GM21529 (cell line): ENCODE results near the gene FGFR3.

Source experiments
- ATAC-seq: cut with Tn5 transposase; IDR thresholded peaks from one replicate; pipeline ENCODE4 v1.9.1; 2021; ENCODE audit not compliant: unreplicated experiment

Gene FGFR3

DNA sequence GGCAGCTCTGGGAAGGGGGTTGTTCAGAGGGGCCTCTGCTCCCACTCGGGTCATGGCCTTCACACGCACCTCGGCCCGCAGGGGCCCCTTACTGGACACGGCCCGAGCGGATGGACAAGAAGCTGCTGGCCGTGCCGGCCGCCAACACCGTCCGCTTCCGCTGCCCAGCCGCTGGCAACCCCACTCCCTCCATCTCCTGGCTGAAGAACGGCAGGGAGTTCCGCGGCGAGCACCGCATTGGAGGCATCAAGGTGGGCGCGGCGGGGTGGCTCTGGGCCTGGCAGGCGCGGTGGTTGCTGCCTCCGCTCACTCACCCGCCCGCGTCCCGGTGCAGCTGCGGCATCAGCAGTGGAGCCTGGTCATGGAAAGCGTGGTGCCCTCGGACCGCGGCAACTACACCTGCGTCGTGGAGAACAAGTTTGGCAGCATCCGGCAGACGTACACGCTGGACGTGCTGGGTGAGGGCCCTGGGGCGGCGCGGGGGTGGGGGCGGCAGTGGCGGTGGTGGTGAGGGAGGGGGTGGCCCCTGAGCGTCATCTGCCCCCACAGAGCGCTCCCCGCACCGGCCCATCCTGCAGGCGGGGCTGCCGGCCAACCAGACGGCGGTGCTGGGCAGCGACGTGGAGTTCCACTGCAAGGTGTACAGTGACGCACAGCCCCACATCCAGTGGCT is 8.3 kb downstream of the FGFR3 start:
- ATAC-seq: no peak

DNA sequence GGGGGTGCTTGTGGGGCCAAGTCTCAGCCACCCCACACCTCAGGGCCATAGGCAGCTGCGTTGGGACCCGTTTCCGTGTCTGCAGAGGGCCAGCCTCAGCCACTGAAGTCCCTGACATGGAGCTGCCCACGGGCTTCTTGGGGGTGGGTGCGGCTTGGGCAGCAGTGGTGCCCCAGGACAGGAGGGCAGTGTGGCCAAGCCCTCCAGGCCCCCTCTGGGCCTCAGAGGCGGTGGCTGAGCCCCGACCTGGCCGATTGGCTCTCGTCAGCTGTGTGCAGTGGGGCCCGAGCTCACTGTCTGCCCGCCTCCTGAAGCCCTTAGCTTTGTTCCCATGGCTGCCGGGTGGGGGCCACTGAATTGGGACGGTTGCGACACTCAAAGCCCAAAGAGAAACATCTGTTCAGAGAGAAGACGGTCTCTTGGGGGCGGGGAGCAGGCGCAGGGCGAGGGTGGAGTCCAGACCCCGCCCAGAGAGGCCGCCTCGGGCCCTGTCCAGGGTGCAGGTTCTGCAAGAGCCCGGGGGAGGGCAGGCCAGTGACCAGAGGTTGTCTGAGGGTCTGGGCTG is 9.1 kb downstream of the FGFR3 start:
- no peak for ATAC-seq

DNA sequence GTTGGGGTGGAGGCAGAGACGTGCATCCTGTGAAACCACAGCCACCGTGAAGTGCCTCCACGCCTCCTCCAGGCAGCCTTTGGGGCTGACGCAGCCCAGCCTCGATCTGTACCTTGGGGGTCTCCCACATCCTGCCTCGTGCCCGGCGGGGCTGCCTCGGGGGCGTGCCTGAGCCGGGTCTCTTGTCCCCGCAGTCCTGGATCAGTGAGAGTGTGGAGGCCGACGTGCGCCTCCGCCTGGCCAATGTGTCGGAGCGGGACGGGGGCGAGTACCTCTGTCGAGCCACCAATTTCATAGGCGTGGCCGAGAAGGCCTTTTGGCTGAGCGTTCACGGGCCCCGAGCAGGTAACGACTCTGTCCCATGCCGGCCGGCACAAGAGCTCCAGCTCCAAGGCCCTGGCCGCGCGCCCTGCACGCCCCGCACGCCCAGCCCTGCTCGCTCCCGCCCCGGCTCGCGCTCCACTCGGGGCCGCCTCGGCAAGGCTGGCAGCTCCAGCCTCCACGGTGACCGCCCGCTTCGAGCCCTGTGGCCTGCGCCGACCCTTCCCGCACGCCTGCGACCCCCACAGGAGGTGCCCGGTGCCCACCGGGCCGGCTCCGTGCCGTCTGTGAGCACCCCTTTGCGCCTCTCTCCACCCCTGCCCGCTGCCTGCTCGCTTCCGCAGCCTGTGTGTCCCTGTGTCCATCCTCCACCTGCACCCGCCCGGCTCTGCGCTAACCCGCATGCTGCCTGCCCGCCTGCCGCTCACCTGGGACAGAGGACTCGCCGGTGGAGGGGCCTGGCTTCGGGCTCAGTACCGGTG is 9.8 kb downstream of the FGFR3 start:
- ATAC-seq: no peak

DNA sequence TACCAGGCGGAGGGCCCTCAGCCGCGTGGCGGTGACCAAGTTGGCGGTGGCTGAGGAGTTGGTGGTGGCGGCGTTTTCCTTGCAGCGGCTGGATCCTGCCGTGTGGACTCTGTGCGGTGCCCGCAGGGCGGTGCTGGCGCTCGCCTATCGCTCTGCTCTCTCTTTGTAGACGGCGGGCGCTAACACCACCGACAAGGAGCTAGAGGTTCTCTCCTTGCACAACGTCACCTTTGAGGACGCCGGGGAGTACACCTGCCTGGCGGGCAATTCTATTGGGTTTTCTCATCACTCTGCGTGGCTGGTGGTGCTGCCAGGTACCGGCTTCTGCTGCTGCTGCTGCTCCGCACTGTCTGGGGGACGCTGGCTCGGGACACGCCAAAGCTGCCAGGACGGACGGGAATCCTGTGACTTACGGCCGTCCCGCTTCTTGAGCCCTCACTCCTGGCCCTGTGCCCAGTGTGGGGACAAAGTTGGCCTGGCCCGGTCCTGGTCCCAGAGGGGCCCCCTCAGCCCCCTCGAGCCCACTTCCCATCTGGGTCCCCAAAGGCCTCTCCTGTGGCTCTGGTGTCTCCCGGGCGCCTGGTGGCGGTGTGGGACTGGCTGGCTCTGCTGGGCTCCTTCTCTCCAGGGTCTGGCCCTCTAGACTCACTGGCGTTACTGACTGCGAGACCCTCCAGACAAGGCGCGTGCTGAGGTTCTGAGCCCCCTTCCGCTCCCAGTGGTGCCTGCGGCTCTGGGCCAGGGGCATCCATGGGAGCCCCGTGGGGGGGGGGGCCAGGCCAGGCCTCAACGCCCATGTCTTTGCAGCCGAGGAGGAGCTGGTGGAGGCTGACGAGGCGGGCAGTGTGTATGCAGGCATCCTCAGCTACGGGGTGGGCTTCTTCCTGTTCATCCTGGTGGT is 10.7 kb downstream of the FGFR3 start:
- ATAC-seq: no peak

DNA sequence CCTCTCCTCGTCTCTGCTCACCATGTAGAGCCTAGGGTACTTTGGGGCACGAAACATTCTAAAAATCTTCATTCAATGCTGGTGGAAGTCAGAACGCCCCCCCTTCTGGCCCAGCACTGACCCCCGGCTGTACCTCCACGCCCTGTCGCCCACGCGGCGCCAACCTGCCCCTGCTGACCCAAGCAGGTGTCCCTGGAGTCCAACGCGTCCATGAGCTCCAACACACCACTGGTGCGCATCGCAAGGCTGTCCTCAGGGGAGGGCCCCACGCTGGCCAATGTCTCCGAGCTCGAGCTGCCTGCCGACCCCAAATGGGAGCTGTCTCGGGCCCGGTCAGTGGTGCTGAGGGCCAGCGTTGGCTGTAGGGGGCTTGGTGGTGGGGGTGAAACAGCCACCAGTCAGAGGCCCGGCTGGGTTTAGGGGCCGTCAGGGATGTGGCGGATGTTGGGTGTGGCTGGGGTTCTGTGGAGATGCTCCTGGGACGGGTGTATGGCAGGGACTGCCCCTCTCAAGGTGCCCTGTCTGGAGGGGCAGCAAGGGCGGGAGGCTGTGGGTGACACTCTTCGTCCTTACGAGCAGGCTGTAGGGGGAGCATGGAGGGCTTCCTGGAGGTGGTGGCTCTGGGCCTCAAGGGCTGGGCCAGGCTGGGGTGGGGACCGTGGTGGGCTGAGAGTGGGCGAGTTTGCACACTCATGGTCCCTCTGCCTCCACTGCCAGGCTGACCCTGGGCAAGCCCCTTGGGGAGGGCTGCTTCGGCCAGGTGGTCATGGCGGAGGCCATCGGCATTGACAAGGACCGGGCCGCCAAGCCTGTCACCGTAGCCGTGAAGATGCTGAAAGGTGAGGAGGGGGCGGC is 11.8 kb downstream of the FGFR3 start:
- no peak for ATAC-seq

DNA sequence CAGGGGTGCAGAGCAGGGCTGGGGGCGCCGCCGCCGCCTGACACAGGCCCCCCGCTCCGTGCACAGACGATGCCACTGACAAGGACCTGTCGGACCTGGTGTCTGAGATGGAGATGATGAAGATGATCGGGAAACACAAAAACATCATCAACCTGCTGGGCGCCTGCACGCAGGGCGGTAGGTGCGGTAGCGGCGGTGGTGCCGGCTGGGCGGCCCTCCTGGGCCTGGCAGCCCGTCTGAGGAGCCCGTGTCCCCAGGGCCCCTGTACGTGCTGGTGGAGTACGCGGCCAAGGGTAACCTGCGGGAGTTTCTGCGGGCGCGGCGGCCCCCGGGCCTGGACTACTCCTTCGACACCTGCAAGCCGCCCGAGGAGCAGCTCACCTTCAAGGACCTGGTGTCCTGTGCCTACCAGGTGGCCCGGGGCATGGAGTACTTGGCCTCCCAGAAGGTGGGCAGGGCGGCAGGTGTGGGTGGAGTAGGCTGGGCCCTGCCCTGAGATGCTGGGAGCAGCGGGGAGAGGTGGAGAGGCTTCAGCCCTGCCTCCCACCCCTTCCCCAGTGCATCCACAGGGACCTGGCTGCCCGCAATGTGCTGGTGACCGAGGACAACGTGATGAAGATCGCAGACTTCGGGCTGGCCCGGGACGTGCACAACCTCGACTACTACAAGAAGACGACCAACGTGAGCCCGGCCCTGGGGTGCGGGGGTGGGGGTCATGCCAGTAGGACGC is 12.6 kb downstream of the FGFR3 start:
- ATAC-seq: no peak

DNA sequence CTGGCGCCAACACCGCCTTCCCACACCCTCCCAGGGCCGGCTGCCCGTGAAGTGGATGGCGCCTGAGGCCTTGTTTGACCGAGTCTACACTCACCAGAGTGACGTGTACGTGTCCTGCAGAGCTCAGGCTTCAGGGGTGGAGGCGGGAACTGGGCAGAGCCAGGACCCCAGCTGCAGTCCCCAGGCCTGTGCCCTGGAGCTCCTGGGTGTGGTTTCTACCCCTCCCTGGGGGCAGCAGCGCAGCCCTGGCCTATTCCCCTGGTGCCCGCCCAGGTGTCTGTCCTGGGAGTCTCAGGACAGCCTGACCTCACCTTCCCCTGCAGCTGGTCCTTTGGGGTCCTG is 13.1 kb downstream of the FGFR3 start:
- no peak for ATAC-seq

DNA sequence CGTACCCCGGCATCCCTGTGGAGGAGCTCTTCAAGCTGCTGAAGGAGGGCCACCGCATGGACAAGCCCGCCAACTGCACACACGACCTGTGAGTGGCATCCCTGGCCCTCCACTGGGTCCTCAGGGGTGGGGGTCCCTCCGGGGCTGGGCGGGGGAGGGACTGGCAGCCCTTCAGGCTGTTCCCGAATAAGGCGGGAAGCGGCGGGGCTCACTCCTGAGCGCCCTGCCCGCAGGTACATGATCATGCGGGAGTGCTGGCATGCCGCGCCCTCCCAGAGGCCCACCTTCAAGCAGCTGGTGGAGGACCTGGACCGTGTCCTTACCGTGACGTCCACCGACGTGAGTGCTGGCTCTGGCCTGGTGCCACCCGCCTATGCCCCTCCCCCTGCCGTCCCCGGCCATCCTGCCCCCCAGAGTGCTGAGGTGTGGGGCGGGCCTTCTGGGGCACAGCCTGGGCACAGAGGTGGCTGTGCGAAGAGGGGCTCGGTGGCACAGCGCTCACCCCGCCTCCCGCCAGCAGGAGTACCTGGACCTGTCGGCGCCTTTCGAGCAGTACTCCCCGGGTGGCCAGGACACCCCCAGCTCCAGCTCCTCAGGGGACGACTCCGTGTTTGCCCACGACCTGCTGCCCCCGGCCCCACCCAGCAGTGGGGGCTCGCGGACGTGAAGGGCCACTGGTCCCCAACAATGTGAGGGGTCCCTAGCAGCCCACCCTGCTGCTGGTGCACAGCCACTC is 13.7 kb downstream of the FGFR3 start:
- no peak for ATAC-seq

DNA sequence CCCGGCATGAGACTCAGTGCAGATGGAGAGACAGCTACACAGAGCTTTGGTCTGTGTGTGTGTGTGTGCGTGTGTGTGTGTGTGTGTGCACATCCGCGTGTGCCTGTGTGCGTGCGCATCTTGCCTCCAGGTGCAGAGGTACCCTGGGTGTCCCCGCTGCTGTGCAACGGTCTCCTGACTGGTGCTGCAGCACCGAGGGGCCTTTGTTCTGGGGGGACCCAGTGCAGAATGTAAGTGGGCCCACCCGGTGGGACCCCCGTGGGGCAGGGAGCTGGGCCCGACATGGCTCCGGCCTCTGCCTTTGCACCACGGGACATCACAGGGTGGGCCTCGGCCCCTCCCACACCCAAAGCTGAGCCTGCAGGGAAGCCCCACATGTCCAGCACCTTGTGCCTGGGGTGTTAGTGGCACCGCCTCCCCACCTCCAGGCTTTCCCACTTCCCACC is 14.3 kb downstream of the FGFR3 start:
- no peak for ATAC-seq

DNA sequence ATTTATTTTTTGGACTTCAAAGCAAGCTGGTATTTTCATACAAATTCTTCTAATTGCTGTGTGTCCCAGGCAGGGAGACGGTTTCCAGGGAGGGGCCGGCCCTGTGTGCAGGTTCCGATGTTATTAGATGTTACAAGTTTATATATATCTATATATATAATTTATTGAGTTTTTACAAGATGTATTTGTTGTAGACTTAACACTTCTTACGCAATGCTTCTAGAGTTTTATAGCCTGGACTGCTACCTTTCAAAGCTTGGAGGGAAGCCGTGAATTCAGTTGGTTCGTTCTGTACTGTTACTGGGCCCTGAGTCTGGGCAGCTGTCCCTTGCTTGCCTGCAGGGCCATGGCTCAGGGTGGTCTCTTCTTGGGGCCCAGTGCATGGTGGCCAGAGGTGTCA is 15.3 kb downstream of the FGFR3 start:
- ATAC-seq: no peak

DNA sequence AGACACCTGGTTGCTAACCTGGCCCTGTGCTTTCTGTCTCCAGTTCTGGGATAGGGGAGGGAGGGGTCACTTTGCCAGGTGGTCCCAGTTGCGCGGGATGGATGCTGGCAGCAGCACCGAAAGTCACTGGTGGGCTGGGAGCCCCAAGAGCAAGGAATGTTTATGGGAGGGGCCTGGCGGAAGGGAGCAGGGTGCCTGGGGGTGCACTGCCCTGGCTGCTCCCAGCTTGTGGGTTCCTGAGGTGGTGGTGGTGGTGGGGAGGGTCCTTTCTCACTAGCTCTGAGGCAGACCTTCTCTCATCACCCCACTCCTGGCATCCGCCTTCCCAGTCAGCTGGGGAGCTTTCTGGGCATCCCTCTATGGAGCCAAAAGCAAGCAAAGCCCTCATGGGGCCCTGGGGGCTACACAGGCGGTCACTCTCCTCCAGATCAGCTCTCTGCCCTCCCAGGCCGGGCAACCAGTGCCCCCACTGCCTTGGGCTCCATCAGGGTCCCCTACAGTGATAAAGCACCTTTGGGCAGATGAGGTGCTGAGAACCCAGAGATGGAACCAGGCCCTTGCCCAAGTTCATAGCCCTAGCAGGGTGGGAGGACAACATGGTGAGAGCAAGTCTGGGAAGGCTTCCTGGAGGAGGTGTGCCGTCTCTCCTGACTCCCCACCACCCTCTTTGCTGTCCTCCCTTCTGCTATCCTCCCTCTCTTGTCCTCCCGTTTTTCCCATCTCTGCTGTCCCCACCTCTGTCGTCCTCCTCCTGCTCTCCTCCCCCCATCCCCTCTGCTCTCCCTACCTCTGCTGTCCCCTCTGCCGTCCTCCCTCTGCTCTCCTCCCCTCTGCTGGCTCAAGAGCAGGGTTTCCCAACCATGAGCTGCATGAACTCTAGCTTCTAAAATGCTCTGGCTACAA is 16.0 kb downstream of the FGFR3 start:
- no peak for ATAC-seq

DNA sequence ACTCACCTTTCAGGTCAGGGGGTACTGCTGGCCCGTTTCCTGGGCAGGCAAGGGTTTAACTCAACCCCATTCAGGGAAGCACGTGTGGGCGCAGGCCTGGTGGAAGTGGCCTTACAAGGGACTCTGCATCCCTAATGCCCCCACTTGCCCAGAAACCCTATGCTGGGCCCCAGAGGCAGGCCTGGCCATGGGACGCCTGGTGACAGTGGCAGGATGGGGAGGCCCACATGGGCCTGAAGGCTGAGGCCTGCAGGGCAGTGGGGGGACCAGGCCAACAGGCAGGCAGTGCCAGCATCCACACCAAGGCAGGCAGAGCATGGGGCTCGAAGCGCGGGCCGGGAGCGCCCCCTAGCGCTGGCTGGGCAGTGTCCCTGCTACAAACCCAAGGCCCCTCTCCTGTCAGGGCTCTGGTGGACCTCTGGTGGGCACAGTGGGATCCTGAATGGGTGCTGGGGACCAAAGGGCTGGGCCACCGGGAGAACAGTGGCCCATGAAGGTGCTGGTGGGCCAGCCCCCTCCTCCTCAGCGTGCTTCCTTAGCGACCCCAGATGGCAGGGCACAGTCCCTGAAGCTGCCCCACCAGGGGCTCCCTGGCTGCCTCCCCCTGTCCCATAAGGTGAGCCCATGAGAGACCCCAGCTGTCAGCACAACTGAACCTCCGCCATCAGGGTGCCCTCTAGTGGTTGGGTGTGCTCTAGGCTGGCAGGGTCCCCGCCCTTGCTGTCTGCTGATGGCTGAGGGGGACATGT is 16.8 kb downstream of the FGFR3 start:
- no peak for ATAC-seq

DNA sequence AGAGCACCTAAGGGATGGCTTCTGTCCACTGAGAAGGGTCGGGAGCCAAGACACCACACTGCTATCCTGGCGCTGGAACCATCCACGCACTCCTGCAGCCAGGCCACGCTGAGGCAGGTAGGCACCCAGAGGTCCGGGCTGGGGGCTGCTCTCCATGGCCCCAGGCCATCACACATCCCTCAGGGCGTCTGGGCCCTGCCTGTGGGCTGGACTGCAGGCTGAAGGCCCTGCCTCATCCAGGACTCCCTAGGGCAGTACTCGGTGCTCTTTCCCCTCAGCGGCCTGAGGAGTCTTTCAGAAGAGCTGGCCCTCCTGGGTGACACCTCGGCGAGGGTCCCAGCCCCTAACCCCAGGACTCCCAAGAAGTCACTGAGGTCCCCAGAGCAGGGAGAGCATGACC is 17.7 kb downstream of the FGFR3 start:
- ATAC-seq: no peak

DNA sequence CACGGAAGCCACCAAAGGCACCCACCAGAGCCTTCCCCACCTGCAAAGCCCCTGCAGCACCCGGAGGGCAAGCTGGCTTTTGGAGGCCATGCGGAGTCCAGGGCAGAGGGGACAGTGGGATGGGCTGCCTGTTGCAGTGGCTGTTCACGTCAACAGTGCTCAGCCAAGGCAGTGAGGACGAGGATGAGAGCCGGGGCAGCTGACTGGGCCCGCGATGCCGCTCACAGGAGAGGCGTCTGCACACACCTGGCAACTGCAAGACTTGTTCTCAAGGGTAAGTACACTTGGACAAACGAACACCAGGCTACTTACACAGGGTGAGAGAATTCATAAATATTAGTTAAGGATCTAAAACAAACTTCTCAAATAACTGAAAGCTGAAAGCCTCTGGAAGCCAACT is 19.6 kb downstream of the FGFR3 start:
- ATAC-seq: no peak

DNA sequence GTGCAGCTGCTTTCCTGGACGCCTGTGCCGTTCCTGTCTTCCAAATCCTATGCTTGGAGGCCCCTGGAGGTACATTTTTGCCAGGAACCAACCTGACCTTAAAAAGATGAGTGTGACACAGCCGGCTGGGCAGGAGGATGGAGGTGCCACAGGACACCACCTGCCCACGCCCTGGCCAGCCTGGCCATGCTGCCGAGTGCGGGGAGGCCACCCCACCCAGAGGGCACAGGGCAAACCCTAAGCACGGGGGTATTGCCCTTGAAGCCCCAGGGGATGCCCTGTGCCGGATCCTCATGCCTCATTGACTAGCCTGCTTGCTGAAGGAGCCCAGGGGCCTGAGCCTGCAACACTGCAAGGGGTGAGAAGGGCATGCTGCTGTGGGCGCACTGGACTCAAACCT is 20.1 kb downstream of the FGFR3 start:
- no peak for ATAC-seq

DNA sequence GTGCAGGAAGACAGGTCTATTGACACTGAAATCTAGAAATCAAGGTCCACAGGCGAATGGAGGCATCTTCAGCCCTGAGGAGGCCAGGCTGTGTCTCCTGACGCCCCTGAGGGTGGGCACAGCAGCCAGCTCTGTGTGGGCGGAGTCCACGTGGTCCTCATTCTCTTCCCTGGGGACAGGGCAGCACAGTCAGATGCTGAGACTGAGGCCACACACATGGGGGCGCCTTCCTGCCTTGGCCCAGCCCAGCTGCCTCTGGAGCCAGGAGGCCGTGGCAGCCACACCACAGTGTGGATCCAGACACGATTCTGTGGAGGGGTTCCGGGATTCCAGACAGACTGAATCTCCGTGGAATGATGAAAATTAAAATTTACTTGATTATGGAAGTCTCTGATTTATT is 20.8 kb downstream of the FGFR3 start:
- ATAC-seq: no peak

DNA sequence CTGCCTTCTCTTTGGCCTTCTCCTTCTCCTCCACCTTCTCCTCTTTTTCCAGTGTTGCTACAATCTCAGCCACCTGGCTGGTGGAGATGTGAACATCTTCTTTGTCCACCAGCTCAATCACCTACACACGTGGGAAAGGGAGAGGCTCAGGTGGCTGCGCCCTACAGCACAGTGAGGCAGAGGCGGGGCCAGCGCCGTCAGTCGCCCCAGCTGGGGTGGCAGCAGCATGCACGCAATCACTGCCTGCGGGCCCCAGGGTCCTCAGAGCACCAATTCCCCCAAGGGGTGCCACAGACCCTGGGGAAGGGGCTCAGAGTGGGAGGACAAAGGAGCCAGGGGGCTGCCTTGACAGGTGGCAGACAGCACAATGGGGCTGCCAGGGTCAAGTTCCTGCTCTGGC is 21.4 kb downstream of the FGFR3 start:
- ATAC-seq: no peak
